NOMO-1 treated with DMSO at 0.1 percent for 48 hours (cell line): ENCODE results near the gene CCNC.
"Not testable (repeated sequence)": the region's sequence is repeated elsewhere in the genome, so short reads cannot be mapped to it uniquely, and the experiment has no call there.

Source experiments
- DNase-seq: peaks from one replicate; lab custom pipeline; 2025; ENCODE audit not compliant: unreplicated experiment; lab: John Stamatoyannopoulos, UW

CCNC gene

GRCh38 chr6:99603421-99604165, 35.1 kb upstream of the CCNC start:
- DNase-seq = no peak

- no peak for DNase-seq
Observed at GRCh38 chr6:99602520-99603420, 34.3 kb upstream of the CCNC start.

- DNase-seq = not testable (repeated sequence)
Observed at GRCh38 chr6:99594696-99595095, 26.2 kb upstream of the CCNC start.

- DNase-seq = peak; percentile 96
Observed at GRCh38 chr6:99592900-99593299, 24.4 kb upstream of the CCNC start.

- DNase-seq = no peak
Observed at GRCh38 chr6:99591673-99592364, 23.4 kb upstream of the CCNC start.

- DNase-seq = no peak
Observed at GRCh38 chr6:99590728-99591672, 22.5 kb upstream of the CCNC start.

- no peak for DNase-seq
Observed at GRCh38 chr6:99589907-99590493, 21.5 kb upstream of the CCNC start.

- DNase-seq = no peak
Observed at GRCh38 chr6:99589290-99589672, 20.8 kb upstream of the CCNC start.

GRCh38 chr6:99588618-99589289, 20.3 kb upstream of the CCNC start:
- DNase-seq = peak; percentile 71

- no peak for DNase-seq
Observed at GRCh38 chr6:99587792-99588191, 19.3 kb upstream of the CCNC start.

- no peak for DNase-seq
Observed at GRCh38 chr6:99579781-99580180, 11.3 kb upstream of the CCNC start.

GRCh38 chr6:99575544-99576227, 7.2 kb upstream of the CCNC start:
- no peak for DNase-seq

- no peak for DNase-seq
Observed at GRCh38 chr6:99573980-99574617, 5.6 kb upstream of the CCNC start.

- no peak for DNase-seq
Observed at GRCh38 chr6:99563056-99563723, 5.3 kb downstream of the CCNC start.

- DNase-seq = no peak
Observed at GRCh38 chr6:99560668-99561067, 7.8 kb downstream of the CCNC start.

GRCh38 chr6:99559057-99559456, 9.4 kb downstream of the CCNC start:
- DNase-seq = peak; percentile 16

- DNase-seq = no peak
Observed at GRCh38 chr6:99553888-99554287, 14.6 kb downstream of the CCNC start.
